SK-N-SH (cell line): ENCODE results near the gene TIMM10.

Source experiments
- EP300 ChIP-seq, 2 experiments: IDR thresholded peaks; 2 replicates each; pipeline versions ENCODE4 v1.4.0 to v1.6.1; 2012; ENCODE audit warnings: borderline replicate concordance in 1 of 2, low read depth in 1 of 2, low read length in 1 of 2
- MAX ChIP-seq: IDR thresholded peaks from 2 replicates; pipeline ENCODE4 v1.4.0; 2012; ENCODE audit warnings: low read depth
- TAF1 ChIP-seq: IDR thresholded peaks from 2 replicates; pipeline ENCODE4 v1.6.1; 2012; ENCODE audit warnings: low read depth, mild to moderate bottlenecking, low read length, moderate library complexity, borderline replicate concordance
- TF ChIP-seq, protein P1 (sequence below): fragments of 200-600 bp; sonication (generic); IDR thresholded peaks from 2 replicates; pipeline ENCODE4 v1.6.1; 2017; ENCODE audit warnings: antibody characterized with exemption, mild to moderate bottlenecking, moderate library complexity
- TF ChIP-seq, protein P2 (sequence below): fragments of 150-350 bp; IDR thresholded peaks from 2 replicates; pipeline ENCODE4 v1.6.1; 2017; ENCODE audit warnings: antibody characterized with exemption, low read length, low read depth, borderline replicate concordance

DNA sequence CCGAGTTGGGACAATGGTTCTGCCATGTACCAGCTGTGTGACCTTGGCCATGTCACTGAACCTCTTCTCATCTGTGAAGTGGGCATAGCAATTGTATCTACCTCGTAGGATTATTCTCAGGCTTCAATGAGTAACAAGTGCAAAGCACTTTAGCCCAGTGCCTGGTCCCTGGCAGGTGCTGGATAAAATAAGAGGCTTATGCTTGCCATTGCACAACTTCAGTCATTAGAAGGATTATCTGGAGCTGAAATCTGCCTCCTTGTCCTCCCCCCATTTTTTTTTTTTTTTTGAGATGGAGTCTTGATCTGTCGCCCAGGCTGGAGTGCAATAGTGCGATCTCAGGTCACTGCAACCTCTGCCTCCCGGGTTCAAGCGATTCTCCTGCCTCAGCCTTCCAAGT is 14.0 kb upstream of the TIMM10 start:
- TF ChIP-seq, protein P1, sequence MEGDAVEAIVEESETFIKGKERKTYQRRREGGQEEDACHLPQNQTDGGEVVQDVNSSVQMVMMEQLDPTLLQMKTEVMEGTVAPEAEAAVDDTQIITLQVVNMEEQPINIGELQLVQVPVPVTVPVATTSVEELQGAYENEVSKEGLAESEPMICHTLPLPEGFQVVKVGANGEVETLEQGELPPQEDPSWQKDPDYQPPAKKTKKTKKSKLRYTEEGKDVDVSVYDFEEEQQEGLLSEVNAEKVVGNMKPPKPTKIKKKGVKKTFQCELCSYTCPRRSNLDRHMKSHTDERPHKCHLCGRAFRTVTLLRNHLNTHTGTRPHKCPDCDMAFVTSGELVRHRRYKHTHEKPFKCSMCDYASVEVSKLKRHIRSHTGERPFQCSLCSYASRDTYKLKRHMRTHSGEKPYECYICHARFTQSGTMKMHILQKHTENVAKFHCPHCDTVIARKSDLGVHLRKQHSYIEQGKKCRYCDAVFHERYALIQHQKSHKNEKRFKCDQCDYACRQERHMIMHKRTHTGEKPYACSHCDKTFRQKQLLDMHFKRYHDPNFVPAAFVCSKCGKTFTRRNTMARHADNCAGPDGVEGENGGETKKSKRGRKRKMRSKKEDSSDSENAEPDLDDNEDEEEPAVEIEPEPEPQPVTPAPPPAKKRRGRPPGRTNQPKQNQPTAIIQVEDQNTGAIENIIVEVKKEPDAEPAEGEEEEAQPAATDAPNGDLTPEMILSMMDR = no peak
- TF ChIP-seq, protein P2, sequence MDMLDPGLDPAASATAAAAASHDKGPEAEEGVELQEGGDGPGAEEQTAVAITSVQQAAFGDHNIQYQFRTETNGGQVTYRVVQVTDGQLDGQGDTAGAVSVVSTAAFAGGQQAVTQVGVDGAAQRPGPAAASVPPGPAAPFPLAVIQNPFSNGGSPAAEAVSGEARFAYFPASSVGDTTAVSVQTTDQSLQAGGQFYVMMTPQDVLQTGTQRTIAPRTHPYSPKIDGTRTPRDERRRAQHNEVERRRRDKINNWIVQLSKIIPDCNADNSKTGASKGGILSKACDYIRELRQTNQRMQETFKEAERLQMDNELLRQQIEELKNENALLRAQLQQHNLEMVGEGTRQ = no peak
- TF ChIP-seq EP300 (IDR thresholded peaks at IDR 0.05; ENCODE audit: borderline replicate concordance in 1 of 2, low read depth in 1 of 2, low read length in 1 of 2) (no peak), TAF1 (no peak), MAX (no peak)
